Neutrophil (primary cell): Measurements from ENCODE around the gene CH25H.
"Not testable (repeated sequence)": the region's sequence is repeated elsewhere in the genome, so short reads cannot be mapped to it uniquely, and the experiment has no call there.

Experiments
- H3K27ac ChIP-seq: fragments of 200-600 bp; sonication (generic); 2 replicates; pipeline ENCODE4 v1.5.1; 2016; ENCODE audit warnings: mild to moderate bottlenecking, moderate library complexity
- H3K27me3 ChIP-seq: fragments of 200-600 bp; sonication (generic); 2 replicates; pipeline ENCODE4 v1.6.0; 2016; ENCODE audit warnings: mild to moderate bottlenecking
- H3K36me3 ChIP-seq: fragments of 200-600 bp; sonication (generic); 2 replicates; pipeline ENCODE4 v1.5.1; 2017
- H3K4me1 ChIP-seq, 2 experiments: fragments of 200-600 bp in 1 of 2; sonication (generic) in 1 of 2; 1 replicate in 1 of 2; 2 replicates in 1 of 2; pipeline versions ENCODE4 v1.5.1 to v1.6.1; 2013 to 2016; ENCODE audit warnings: low read depth in 1 of 2, low read length in 1 of 2, mild to moderate bottlenecking in 1 of 2, moderate library complexity in 1 of 2; ENCODE audit not compliant: control insufficient read depth in 1 of 2, insufficient read depth in 1 of 2
- H3K4me3 ChIP-seq, 2 experiments: fragments of 200-600 bp in 1 of 2; sonication (generic) in 1 of 2; 1 replicate in 1 of 2; 2 replicates in 1 of 2; pipeline ENCODE4 v1.5.1; 2013 to 2016; ENCODE audit warnings: low read depth in 1 of 2, low read length in 1 of 2, mild to moderate bottlenecking in 1 of 2, moderate library complexity in 1 of 2
- H3K9me3 ChIP-seq: fragments of 200-600 bp; sonication (generic); 2 replicates; pipeline ENCODE4 v1.5.1; 2016
- CTCF ChIP-seq: fragments of 200-600 bp; sonication (generic); IDR thresholded peaks from 2 replicates; pipeline ENCODE4 v1.5.1; 2016; ENCODE audit warnings: antibody characterized with exemption

The CH25H gene

GRCh38 chr10:89204621-89205185 is 2.4 kb downstream of the CH25H start:
- Histone ChIP-seq H3K36me3 (no peaks in the 10 kb centered on the region), H3K4me3 (no peak overlapping the region), H3K27ac (no peak overlapping the region), H3K27me3 (peaks cover 88% of the 10 kb centered on the region), H3K4me1 (peaks cover 23 to 24% of the 10 kb centered on the region in 2 experiments), H3K9me3 (no peaks in the 10 kb centered on the region)
- no peak for TF ChIP-seq CTCF

GRCh38 chr10:89203237-89203636 is 3.9 kb downstream of the CH25H start:
- Histone ChIP-seq H3K27ac (no peak overlapping the region), H3K4me1 (peaks cover 19 to 20% of the 10 kb centered on the region in 2 experiments), H3K27me3 (peaks cover 73% of the 10 kb centered on the region), H3K36me3 (no peaks in the 10 kb centered on the region), H3K9me3 (no peaks in the 10 kb centered on the region), H3K4me3 (no peak overlapping the region)
- no peak for TF ChIP-seq CTCF

- no peaks in the 10 kb centered on the region for H3K9me3 ChIP-seq
- H3K27ac ChIP-seq = no peak overlapping the region
- peaks cover 61% of the 10 kb centered on the region for H3K27me3 ChIP-seq
- TF ChIP-seq CTCF = no peak
- H3K4me1 ChIP-seq = peaks cover 7 to 8% of the 10 kb centered on the region in 2 experiments
- no peaks in the 10 kb centered on the region for H3K36me3 ChIP-seq
- H3K4me3 ChIP-seq = no peak overlapping the region
These were observed 5.1 kb downstream of the CH25H start for GRCh38 chr10:89202033-89202425.

- H3K4me3 ChIP-seq = no peak overlapping the region
- no peaks in the 10 kb centered on the region for H3K36me3 ChIP-seq
- no peak for TF ChIP-seq CTCF
- peaks cover 55% of the 10 kb centered on the region for H3K27me3 ChIP-seq
- H3K4me1 ChIP-seq = peaks cover 2% of the 10 kb centered on the region in 2 experiments
- no peak overlapping the region for H3K27ac ChIP-seq
- H3K9me3 ChIP-seq = no peaks in the 10 kb centered on the region
These were observed 5.6 kb downstream of the CH25H start for GRCh38 chr10:89201345-89202032.

- no peaks in the 10 kb centered on the region for H3K9me3 ChIP-seq
- H3K27ac ChIP-seq = no peak overlapping the region
- H3K4me1 ChIP-seq = no peaks in the 10 kb centered on the region
- TF ChIP-seq CTCF = no peak
- H3K36me3 ChIP-seq = no peaks in the 10 kb centered on the region
- H3K27me3 ChIP-seq = peaks cover 15% of the 10 kb centered on the region
- no peak overlapping the region for H3K4me3 ChIP-seq
These were observed 9.6 kb downstream of the CH25H start for GRCh38 chr10:89197473-89197872.

- not testable (repeated sequence) for H3K9me3 ChIP-seq, H3K27me3 ChIP-seq
These were observed 15.8 kb downstream of the CH25H start for GRCh38 chr10:89191301-89191700.

More at GRCh38 chr10:89191301-89191700, 15.8 kb downstream of the CH25H start:
- H3K36me3 ChIP-seq, H3K4me1 ChIP-seq, H3K4me3 ChIP-seq, H3K27ac ChIP-seq: not testable (repeated sequence)
